Natural killer cell (primary cell): Measurements from ENCODE around the gene FRAS1. TPM values are rescaled to one million over a fixed set of nuclear protein-coding genes. Genes with fewer than 3 reads are reported as not detected.

Source experiments
- ATAC-seq, 3 donors: fragments of 150-1000 bp in 2 of 3; fragments of 200-7000 bp in 1 of 3; cut with Tn5 transposase; 1 replicate in 1 of 3; 2 replicates in 2 of 3; pipeline ENCODE4 v1.10.0; 2021; ENCODE audit warnings: mild to moderate bottlenecking in 2 of 3, moderate library complexity in 2 of 3
- DNase-seq, 2 donors: peaks; one replicate each; pipeline versions ENCODE4 v3.0.0 to v3.0.0-alpha.2; 2013 to 2021; ENCODE audit warnings: mixed read lengths in 1 of 2
- H3K27ac ChIP-seq: one replicate; pipeline ENCODE4 v1.5.1; 2013; ENCODE audit warnings: mild to moderate bottlenecking, low read length
- H3K27me3 ChIP-seq: one replicate; pipeline ENCODE4 v1.6.1; 2013; ENCODE audit warnings: low read length; ENCODE audit not compliant: control insufficient read depth, insufficient read depth
- H3K36me3 ChIP-seq: one replicate; pipeline ENCODE4 v1.6.1; 2013; ENCODE audit warnings: low read length; ENCODE audit not compliant: control insufficient read depth, insufficient read depth
- H3K4me1 ChIP-seq: one replicate; pipeline ENCODE4 v1.6.1; 2013; ENCODE audit warnings: low read length; ENCODE audit not compliant: control insufficient read depth, insufficient read depth
- H3K4me3 ChIP-seq: one replicate; pipeline ENCODE4 v1.5.1; 2013; ENCODE audit warnings: low read length
- H3K9me3 ChIP-seq: one replicate; pipeline ENCODE4 v1.6.1; 2013; ENCODE audit warnings: low read length; ENCODE audit not compliant: control insufficient read depth, insufficient read depth
- H3K27ac Mint-ChIP-seq, 2 donors: one replicate each; pipeline ENCODE4 v1.8.0; 2022; ENCODE audit warnings: mild to moderate bottlenecking in 2 of 2, mixed read lengths in 2 of 2, moderate library complexity in 1 of 2
- H3K27me3 Mint-ChIP-seq, 2 donors: one replicate each; pipeline ENCODE4 v1.8.0; 2022; ENCODE audit warnings: low read depth in 2 of 2, mixed read lengths in 2 of 2
- H3K36me3 Mint-ChIP-seq: one replicate; pipeline ENCODE4 v1.8.0; 2022; ENCODE audit warnings: mixed read lengths
- H3K4me1 Mint-ChIP-seq, 2 donors: one replicate each; pipeline ENCODE4 v1.8.0; 2022; ENCODE audit warnings: mixed read lengths in 2 of 2
- H3K4me3 Mint-ChIP-seq: one replicate; pipeline ENCODE4 v1.8.0; 2022; ENCODE audit warnings: mild to moderate bottlenecking, moderate library complexity, mixed read lengths
- H3K9me3 Mint-ChIP-seq, 2 donors: one replicate each; pipeline ENCODE4 v1.8.0; 2022; ENCODE audit warnings: mixed read lengths in 2 of 2
- WGBS: methylation state at CpG from one replicate; pipeline ENCODE4 v1.1.7; 2013; ENCODE audit warnings: missing lambda C conversion rate; ENCODE audit not compliant: insufficient coverage; 5-methylcytosine and 5-hydroxymethylcytosine counted together
- intact Hi-C: fragments of 100-400 bp; cut with micrococcal nuclease; formaldehyde crosslinking; loops from one replicate; pipeline ENCODE4 v1.14.2; 2022
- total RNA-seq, 4 donors: library from RNA; stranded (reverse); fragments of 120-200 nt in 1 of 4; gene quantifications; one replicate each; pipeline versions ENCODE4 v1.2.3 to v1.2.4, GENCODE V29; 2013 to 2022
- TF ChIP-seq, protein P1 (sequence below): fragments of 200-600 bp; IDR thresholded peaks from one replicate; pipeline ENCODE4 v1.8.0; 2022; ENCODE audit warnings: antibody characterized with exemption

FRAS1 gene
- total RNA-seq, 3 donors from 2014 or later (not counting 1 experiment from before 2014, with no cell fraction given): 0.15 to 0.31 TPM; not detected in 1

DNA sequence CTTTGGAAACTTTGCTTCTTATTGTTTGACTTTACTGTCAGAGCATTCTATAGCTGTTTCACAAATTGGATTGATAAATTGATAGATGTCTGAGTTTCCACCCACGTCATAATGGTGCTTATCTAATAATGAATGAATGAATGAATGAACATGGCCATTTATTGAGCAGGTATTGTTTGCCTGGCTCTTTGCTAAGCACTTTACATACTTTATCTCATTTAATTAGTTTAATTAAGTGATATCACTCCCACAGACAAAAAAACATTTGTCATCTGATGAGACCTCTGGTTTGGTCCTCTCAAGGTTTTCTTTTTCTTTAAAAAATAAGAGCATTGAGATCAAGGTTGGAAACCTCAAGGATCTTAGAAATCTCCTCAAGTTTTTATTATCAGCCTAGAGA is 2.8 kb downstream of the FRAS1 start:
- Mint-ChIP-seq H3K4me1 (peaks cover 30 to 34% of the 10 kb centered on the region in 2 donors), H3K36me3 (no peaks in the 10 kb centered on the region), H3K27me3 (peaks cover 53 to 68% of the 10 kb centered on the region in 2 donors), H3K27ac (no peak overlapping the region), H3K4me3 (no peak overlapping the region), H3K9me3 (no peaks in the 10 kb centered on the region)
- ATAC-seq: no peak
- 71% methylated on average over 1 of the region's 1 CpG for WGBS
- Histone ChIP-seq H3K27me3 (peaks cover 41% of the 10 kb centered on the region), H3K4me3 (no peak overlapping the region), H3K4me1 (peaks cover 34% of the 10 kb centered on the region), H3K27ac (no peak overlapping the region), H3K36me3 (no peaks in the 10 kb centered on the region), H3K9me3 (no peaks in the 10 kb centered on the region)
- TF ChIP-seq, protein P1, sequence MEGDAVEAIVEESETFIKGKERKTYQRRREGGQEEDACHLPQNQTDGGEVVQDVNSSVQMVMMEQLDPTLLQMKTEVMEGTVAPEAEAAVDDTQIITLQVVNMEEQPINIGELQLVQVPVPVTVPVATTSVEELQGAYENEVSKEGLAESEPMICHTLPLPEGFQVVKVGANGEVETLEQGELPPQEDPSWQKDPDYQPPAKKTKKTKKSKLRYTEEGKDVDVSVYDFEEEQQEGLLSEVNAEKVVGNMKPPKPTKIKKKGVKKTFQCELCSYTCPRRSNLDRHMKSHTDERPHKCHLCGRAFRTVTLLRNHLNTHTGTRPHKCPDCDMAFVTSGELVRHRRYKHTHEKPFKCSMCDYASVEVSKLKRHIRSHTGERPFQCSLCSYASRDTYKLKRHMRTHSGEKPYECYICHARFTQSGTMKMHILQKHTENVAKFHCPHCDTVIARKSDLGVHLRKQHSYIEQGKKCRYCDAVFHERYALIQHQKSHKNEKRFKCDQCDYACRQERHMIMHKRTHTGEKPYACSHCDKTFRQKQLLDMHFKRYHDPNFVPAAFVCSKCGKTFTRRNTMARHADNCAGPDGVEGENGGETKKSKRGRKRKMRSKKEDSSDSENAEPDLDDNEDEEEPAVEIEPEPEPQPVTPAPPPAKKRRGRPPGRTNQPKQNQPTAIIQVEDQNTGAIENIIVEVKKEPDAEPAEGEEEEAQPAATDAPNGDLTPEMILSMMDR: no peak
- no peak for DNase-seq
- intact Hi-C loops: loop anchor here (5.0 kb wide), 1 partner anchor 457 kb away; no protein-coding TSS in a partner anchor

DNA sequence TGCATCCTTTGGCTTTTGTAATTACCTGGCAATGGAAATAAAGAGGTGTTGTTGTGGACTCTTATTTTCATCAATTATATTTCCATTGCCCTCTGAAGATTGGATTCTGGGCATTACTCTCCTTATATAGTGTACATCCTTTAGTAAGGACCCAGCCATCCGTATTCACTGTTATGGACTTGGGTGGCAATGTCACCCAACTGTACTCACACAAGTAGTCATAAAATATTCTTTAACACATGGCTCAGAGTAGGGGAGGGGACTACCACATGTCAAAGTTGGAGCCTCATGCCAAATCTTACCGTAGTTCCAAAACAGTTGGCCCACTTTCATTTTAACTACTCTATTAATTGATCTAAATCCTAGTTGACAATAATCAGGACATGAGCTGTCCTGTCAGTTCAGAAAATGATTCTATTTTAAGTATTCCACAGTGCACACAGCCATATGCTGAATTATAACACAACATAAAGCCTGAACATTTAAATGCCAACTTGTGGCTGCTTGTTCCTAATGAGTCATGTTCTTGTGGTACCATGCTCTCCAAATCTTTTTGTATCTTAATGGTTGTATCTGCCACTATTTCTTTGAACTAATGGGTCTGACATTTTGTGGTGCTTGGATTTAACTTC is 4.9 kb downstream of the FRAS1 start:
- ATAC-seq (no peak), DNase-seq (no peak)
- H3K9me3 Mint-ChIP-seq: no peaks in the 10 kb centered on the region
- H3K4me1 ChIP-seq: peaks cover 24% of the 10 kb centered on the region
- H3K4me1 Mint-ChIP-seq: peaks cover 21 to 25% of the 10 kb centered on the region in 2 donors
- H3K4me3 ChIP-seq: no peak overlapping the region
- WGBS: 88% methylated on average over 2 of the region's 2 CpGs
- intact Hi-C loops: no loop called here
- no peaks in the 10 kb centered on the region for H3K36me3 Mint-ChIP-seq
- no peak overlapping the region for H3K27ac Mint-ChIP-seq
- no peaks in the 10 kb centered on the region for H3K36me3 ChIP-seq
- H3K27me3 Mint-ChIP-seq: peaks cover 51 to 58% of the 10 kb centered on the region in 2 donors
- H3K4me3 Mint-ChIP-seq: no peak overlapping the region
- H3K27ac ChIP-seq: no peak overlapping the region
- H3K27me3 ChIP-seq: peaks cover 39% of the 10 kb centered on the region
- no peaks in the 10 kb centered on the region for H3K9me3 ChIP-seq
- TF ChIP-seq, protein P1: no peak

DNA sequence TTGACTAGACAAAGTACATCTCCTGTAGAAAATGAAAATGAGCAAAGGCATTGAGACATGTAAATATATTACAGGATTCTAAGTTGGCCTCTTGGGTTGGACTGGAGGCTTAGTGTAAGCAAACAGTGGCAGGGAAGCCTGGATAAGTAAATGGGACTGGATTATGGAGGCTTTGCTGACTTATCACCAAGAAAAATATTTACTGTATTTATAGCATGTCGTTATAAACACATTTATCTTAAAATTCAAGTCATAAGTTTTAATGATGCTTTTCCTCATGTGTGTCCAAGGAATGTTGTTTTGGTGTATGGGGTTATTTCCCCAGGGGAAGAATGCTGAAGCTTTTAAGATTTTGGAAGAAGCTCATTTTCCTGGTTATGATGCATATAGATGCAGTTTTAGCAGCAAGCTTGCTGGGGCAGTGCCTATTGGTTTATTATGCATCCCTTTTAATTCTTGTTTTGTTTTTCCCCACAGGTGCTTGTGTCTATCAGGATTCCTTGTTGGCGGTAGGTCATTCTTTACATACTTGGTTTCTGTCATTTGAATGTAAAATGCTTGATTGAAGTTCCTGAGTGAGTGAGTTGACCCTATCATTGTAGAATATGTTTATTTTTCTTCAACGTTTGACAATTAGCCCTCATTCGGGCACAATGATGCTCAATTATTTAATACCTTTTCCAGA is 8.5 kb downstream of the FRAS1 start:
- H3K9me3 ChIP-seq: no peaks in the 10 kb centered on the region
- no peak overlapping the region for H3K4me3 ChIP-seq
- Mint-ChIP-seq H3K36me3 (no peaks in the 10 kb centered on the region), H3K9me3 (no peaks in the 10 kb centered on the region), H3K4me1 (no peaks in the 10 kb centered on the region), H3K27ac (no peak overlapping the region), H3K4me3 (no peak overlapping the region), H3K27me3 (peaks cover 36 to 43% of the 10 kb centered on the region in 2 donors)
- no peaks in the 10 kb centered on the region for H3K36me3 ChIP-seq
- intact Hi-C loops: no loop called here
- TF ChIP-seq, protein P1: no peak
- WGBS: 100% methylated on average over 2 of the region's 4 CpGs
- peaks cover 19% of the 10 kb centered on the region for H3K27me3 ChIP-seq
- no peak for DNase-seq
- no peak overlapping the region for H3K27ac ChIP-seq
- no peaks in the 10 kb centered on the region for H3K4me1 ChIP-seq
- no peak for ATAC-seq
